ENCODE data around the gene SLC29A3. TPM values are rescaled to one million over a fixed set of nuclear protein-coding genes. Genes with fewer than 3 reads are reported as not detected.
"Not testable (repeated sequence)": the region's sequence is repeated elsewhere in the genome, so short reads cannot be mapped to it uniquely, and the experiment has no call there.

Gene SLC29A3
- 1.2 TPM for total RNA-seq

GRCh38 chr10:71319042-71319799 is at the start of gene SLC29A3:
TSS of gene SLC29A3 (plus strand) at chr10:71319259. CDS start at chr10:71319310, 51 bp downstream.
- no peak for FAIRE-seq
- peak; percentile 84 to 86 for DNase-seq (ENCODE audit: low spot score in 2 of 2)

- no peak for DNase-seq (ENCODE audit: low spot score in 2 of 2)
- no peak for FAIRE-seq
Observed at GRCh38 chr10:71269301-71270288, 49.5 kb upstream of the SLC29A3 start.

GRCh38 chr10:71270301-71271220 is 48.5 kb upstream of the SLC29A3 start:
- FAIRE-seq (no peak), DNase-seq (ENCODE audit: low spot score in 2 of 2) (peak; percentile 53 to 75)

- FAIRE-seq (no peak), DNase-seq (ENCODE audit: low spot score in 2 of 2) (no peak)
Observed at GRCh38 chr10:71271662-71272055, 47.4 kb upstream of the SLC29A3 start.

- no peak for FAIRE-seq
- DNase-seq (ENCODE audit: low spot score in 2 of 2) = no peak
Observed at GRCh38 chr10:71272056-71272771, 46.8 kb upstream of the SLC29A3 start.

- FAIRE-seq; DNase-seq (ENCODE audit: low spot score in 2 of 2): not testable (repeated sequence)
Observed at GRCh38 chr10:71272974-71273373, 46.1 kb upstream of the SLC29A3 start.

- no peak for DNase-seq (ENCODE audit: low spot score in 2 of 2)
- FAIRE-seq = no peak
Observed at GRCh38 chr10:71273506-71273905, 45.6 kb upstream of the SLC29A3 start.

GRCh38 chr10:71274901-71275796 is 43.9 kb upstream of the SLC29A3 start:
- FAIRE-seq (no peak), DNase-seq (ENCODE audit: low spot score in 2 of 2) (no peak)

GRCh38 chr10:71276873-71277272 is 42.2 kb upstream of the SLC29A3 start:
- FAIRE-seq = no peak
- DNase-seq (ENCODE audit: low spot score in 2 of 2) = no peak

GRCh38 chr10:71277914-71278665 is 41.0 kb upstream of the SLC29A3 start:
- DNase-seq (ENCODE audit: low spot score in 2 of 2) (no peak), FAIRE-seq (no peak)

GRCh38 chr10:71278691-71279588 is 40.1 kb upstream of the SLC29A3 start:
- DNase-seq (ENCODE audit: low spot score in 2 of 2) (peak; percentile 44 to 56), FAIRE-seq (no peak)

- DNase-seq (ENCODE audit: low spot score in 2 of 2) = no peak
- FAIRE-seq = no peak
Observed at GRCh38 chr10:71279590-71280170, 39.4 kb upstream of the SLC29A3 start.

- FAIRE-seq = no peak
- DNase-seq (ENCODE audit: low spot score in 2 of 2) = no peak
Observed at GRCh38 chr10:71280216-71280615, 38.8 kb upstream of the SLC29A3 start.

GRCh38 chr10:71280825-71281224 is 38.2 kb upstream of the SLC29A3 start:
- no peak for FAIRE-seq

GRCh38 chr10:71281646-71282322 is 37.3 kb upstream of the SLC29A3 start:
- DNase-seq (ENCODE audit: low spot score in 2 of 2) (no peak), FAIRE-seq (no peak)

More at GRCh38 chr10:71280825-71281224, 38.2 kb upstream of the SLC29A3 start:
- DNase-seq (ENCODE audit: low spot score in 2 of 2) = no peak

GRCh38 chr10:71282323-71282680 is 36.8 kb upstream of the SLC29A3 start:
- no peak for DNase-seq (ENCODE audit: low spot score in 2 of 2)

More at GRCh38 chr10:71282323-71282680, 36.8 kb upstream of the SLC29A3 start:
- FAIRE-seq = no peak

All from frontal cortex (tissue), 4 donors.